ENCODE measurements around the gene FBXO48. TPM values are rescaled to one million over a fixed set of nuclear protein-coding genes. Genes with fewer than 3 reads are reported as not detected.

FBXO48 gene
- total RNA-seq, 1 donor from 2014 or later: 0.81 TPM

DNA sequence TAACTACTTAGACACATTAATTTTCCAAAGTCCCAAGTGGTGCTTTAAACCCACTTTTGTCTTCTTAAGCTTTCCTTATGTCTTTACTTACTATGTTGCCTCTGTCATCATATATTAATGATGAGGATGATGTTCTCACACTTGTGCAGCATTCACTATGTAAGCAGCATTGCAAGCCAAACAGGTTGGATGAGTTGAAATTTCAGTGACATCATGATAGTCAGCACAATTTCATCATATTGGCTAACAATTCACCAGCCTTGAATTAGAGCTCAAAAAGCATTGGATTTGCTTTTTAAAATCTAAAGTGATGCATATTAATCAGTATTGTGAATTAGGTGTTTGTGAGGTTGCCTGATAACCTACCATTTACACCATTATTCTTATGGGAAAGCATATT is 8.0 kb upstream of the FBXO48 start:
- H3K4me1 Mint-ChIP-seq (ENCODE audit: low read depth, unreplicated experiment): no peaks in the 10 kb centered on the region
- no peak overlapping the region for H3K4me3 Mint-ChIP-seq (ENCODE audit: unreplicated experiment)
- TF ChIP-seq, protein P1, sequence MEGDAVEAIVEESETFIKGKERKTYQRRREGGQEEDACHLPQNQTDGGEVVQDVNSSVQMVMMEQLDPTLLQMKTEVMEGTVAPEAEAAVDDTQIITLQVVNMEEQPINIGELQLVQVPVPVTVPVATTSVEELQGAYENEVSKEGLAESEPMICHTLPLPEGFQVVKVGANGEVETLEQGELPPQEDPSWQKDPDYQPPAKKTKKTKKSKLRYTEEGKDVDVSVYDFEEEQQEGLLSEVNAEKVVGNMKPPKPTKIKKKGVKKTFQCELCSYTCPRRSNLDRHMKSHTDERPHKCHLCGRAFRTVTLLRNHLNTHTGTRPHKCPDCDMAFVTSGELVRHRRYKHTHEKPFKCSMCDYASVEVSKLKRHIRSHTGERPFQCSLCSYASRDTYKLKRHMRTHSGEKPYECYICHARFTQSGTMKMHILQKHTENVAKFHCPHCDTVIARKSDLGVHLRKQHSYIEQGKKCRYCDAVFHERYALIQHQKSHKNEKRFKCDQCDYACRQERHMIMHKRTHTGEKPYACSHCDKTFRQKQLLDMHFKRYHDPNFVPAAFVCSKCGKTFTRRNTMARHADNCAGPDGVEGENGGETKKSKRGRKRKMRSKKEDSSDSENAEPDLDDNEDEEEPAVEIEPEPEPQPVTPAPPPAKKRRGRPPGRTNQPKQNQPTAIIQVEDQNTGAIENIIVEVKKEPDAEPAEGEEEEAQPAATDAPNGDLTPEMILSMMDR (IDR thresholded peaks at IDR 0.05; ENCODE audit: partially characterized antibody, unreplicated experiment): no peak
- no peaks in the 10 kb centered on the region for H3K27me3 Mint-ChIP-seq (ENCODE audit: unreplicated experiment)
- no peak overlapping the region for H3K27ac Mint-ChIP-seq (ENCODE audit: unreplicated experiment)
- H3K9me3 Mint-ChIP-seq (ENCODE audit: unreplicated experiment): no peaks in the 10 kb centered on the region
- DNase-seq: no peak
- H3K36me3 Mint-ChIP-seq (ENCODE audit: unreplicated experiment): no peaks in the 10 kb centered on the region

DNA sequence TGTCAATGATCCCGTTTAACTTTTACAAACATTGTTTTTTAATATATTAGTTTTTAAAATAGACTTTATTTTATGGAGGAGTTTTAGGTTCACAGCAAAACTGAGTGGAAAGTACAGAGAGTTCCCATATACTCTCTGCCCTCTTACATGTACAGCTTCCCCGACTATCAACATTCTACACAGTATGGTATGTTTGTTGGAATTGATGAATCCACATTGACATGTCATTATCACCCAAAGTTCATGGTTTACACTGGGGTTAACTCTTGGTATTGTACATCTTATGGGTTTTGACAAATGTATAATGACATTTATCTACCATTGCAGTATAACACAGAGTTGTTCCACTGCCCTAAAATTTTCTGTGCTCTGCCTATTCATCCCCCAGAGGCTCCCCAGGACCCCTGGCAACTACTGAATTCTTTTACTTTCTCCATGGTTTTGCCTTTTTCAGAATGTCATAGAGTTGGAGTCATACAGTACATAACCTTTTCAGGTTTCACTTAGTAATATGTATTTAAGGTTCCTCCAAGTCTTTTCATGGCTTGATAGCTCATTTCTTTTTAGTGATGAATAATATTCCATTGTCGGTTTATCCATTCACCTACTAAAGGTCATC is 5.8 kb upstream of the FBXO48 start:
- no peaks in the 10 kb centered on the region for H3K9me3 Mint-ChIP-seq (ENCODE audit: unreplicated experiment)
- TF ChIP-seq, protein P1 (IDR thresholded peaks at IDR 0.05; ENCODE audit: partially characterized antibody, unreplicated experiment): no peak
- H3K27ac Mint-ChIP-seq (ENCODE audit: unreplicated experiment): no peak overlapping the region

DNA sequence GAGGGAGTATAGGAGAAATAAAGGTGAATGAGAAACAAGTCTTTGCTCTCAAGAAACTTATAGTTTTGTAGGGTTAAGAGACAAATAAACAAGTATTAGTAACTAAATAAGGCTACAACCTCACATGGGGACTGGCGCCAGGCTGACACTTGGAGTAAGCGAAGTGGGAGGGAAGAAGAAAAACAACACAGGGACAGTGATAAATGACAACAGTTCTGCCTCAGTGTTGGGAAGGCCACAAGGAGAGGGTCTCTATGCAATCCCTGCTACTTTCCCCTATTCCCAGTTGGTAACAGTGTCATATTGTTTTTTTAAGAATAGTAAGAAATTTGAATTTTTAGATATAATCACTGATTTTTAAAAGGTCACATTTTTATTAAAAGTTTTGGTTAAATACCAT is 4.3 kb upstream of the FBXO48 start:
- no peak overlapping the region for H3K27ac Mint-ChIP-seq (ENCODE audit: unreplicated experiment)
- no peak for DNase-seq
- H3K9me3 Mint-ChIP-seq (ENCODE audit: unreplicated experiment): no peaks in the 10 kb centered on the region
- no peaks in the 10 kb centered on the region for H3K27me3 Mint-ChIP-seq (ENCODE audit: unreplicated experiment)
- H3K36me3 Mint-ChIP-seq (ENCODE audit: unreplicated experiment): no peaks in the 10 kb centered on the region
- TF ChIP-seq, protein P1 (IDR thresholded peaks at IDR 0.05; ENCODE audit: partially characterized antibody, unreplicated experiment): no peak
- peaks cover 6% of the 10 kb centered on the region for H3K4me1 Mint-ChIP-seq (ENCODE audit: low read depth, unreplicated experiment)
- H3K4me3 Mint-ChIP-seq (ENCODE audit: unreplicated experiment): no peak overlapping the region

More for the DNA sequence above, 5.8 kb upstream of the FBXO48 start:
- peaks cover 6% of the 10 kb centered on the region for H3K4me1 Mint-ChIP-seq (ENCODE audit: low read depth, unreplicated experiment)
- H3K4me3 Mint-ChIP-seq (ENCODE audit: unreplicated experiment): no peak overlapping the region
- no peaks in the 10 kb centered on the region for H3K36me3 Mint-ChIP-seq (ENCODE audit: unreplicated experiment)
- DNase-seq: no peak
- no peaks in the 10 kb centered on the region for H3K27me3 Mint-ChIP-seq (ENCODE audit: unreplicated experiment)

DNA sequence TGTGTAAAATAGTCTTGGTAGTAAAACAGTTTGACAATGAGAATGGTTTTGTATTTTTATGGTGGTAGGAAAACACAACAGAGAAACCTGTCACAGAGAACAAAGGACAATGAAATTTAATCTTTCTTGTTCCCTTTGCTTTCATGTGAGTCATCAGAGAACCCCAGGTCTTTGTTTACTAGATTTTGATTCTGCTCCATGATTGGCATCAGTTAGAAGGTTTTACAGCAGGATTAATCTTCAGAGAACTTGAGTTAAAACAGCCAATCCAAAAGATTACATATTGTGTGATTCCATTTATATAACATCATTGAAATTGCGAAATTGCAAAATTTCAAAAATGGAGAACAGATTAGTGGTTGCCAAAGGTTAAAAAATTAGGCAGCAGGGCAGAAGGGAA is 2.8 kb upstream of the FBXO48 start:
- TF ChIP-seq, protein P1 (IDR thresholded peaks at IDR 0.05; ENCODE audit: partially characterized antibody, unreplicated experiment): no peak
- Mint-ChIP-seq H3K27me3 (ENCODE audit: unreplicated experiment) (no peaks in the 10 kb centered on the region), H3K27ac (ENCODE audit: unreplicated experiment) (no peak overlapping the region), H3K9me3 (ENCODE audit: unreplicated experiment) (no peaks in the 10 kb centered on the region), H3K4me1 (ENCODE audit: low read depth, unreplicated experiment) (peaks cover 6% of the 10 kb centered on the region), H3K36me3 (ENCODE audit: unreplicated experiment) (no peaks in the 10 kb centered on the region), H3K4me3 (ENCODE audit: unreplicated experiment) (peak overlapping the region; percentile 23)
- no peak for DNase-seq

DNA sequence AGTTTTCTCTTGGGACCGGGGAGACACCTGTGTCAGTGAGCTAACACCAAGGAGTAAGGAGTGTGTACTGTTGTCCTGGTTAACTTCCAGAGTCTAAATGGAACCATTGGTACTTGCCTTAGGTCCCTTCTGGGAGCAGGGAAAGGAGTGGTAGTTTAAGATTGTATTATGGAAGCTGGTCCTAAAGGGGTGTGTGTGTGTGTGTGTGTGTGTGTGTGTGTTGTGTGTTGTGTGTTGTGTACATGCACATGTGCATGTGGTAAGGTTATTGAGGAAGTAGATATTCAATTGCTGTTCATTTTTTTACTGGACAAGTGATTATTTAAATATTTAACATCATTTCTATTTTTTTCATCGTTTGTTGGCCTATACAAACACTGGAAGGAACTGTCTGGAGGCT is 1.7 kb upstream of the FBXO48 start:
- no peak for DNase-seq
- Mint-ChIP-seq H3K27me3 (ENCODE audit: unreplicated experiment) (no peaks in the 10 kb centered on the region), H3K4me1 (ENCODE audit: low read depth, unreplicated experiment) (peaks cover 6% of the 10 kb centered on the region), H3K4me3 (ENCODE audit: unreplicated experiment) (peak overlapping the region; percentile 48), H3K36me3 (ENCODE audit: unreplicated experiment) (no peaks in the 10 kb centered on the region), H3K9me3 (ENCODE audit: unreplicated experiment) (no peaks in the 10 kb centered on the region), H3K27ac (ENCODE audit: unreplicated experiment) (peak overlapping the region; percentile 10)
- TF ChIP-seq, protein P1 (IDR thresholded peaks at IDR 0.05; ENCODE audit: partially characterized antibody, unreplicated experiment): no peak

Measured in glutamatergic neuron (in vitro differentiated cells).